H1 (cell line): Measurements from ENCODE around the gene PKP3. TPM values are rescaled to one million over a fixed set of nuclear protein-coding genes. Genes with fewer than 3 reads are reported as not detected.

Experiments used
- CBX5 ChIP-seq: fragments of 300-800, 300-1000 bp; sonication (generic); IDR thresholded peaks from 2 replicates; pipeline ENCODE4 v1.7.1; 2016; ENCODE audit warnings: antibody characterized with exemption, low read length, low read depth
- CHD1 ChIP-seq: IDR thresholded peaks from 2 replicates; pipeline ENCODE4 v1.6.1; 2012; ENCODE audit warnings: low read depth, low read length, improper control_type of control experiment
- EP300 ChIP-seq, 2 experiments: IDR thresholded peaks; 1 replicate in 1 of 2; 2 replicates in 1 of 2; pipeline ENCODE4 v1.6.1; 2011 to 2012; ENCODE audit warnings: low read depth in 2 of 2, low read length in 2 of 2, mild to moderate bottlenecking in 2 of 2, borderline replicate concordance in 1 of 2, inconsistent platforms in 1 of 2, moderate library complexity in 1 of 2
- EZH2 ChIP-seq: fragments of 200-600 bp; sonication (generic); IDR thresholded peaks from 2 replicates; pipeline ENCODE4 v1.7.1; 2012; ENCODE audit warnings: low read depth, mild to moderate bottlenecking, moderate library complexity, low read length, inconsistent platforms; ENCODE audit not compliant: severe bottlenecking
- FOSL1 ChIP-seq: IDR thresholded peaks from 2 replicates; pipeline ENCODE4 v1.6.1; 2011; ENCODE audit warnings: mild to moderate bottlenecking, low read depth, low read length, moderate library complexity; ENCODE audit not compliant: insufficient read depth
- HDAC2 ChIP-seq, 2 experiments: fragments of 300-600 bp in 1 of 2; sonication (generic) in 1 of 2; IDR thresholded peaks; 2 replicates each; pipeline ENCODE4 v1.6.1; 2011 to 2012; ENCODE audit warnings: low read depth in 2 of 2, low read length in 2 of 2, mild to moderate bottlenecking in 2 of 2, moderate library complexity in 2 of 2, borderline replicate concordance in 1 of 2, inconsistent platforms in 1 of 2
- NRF1 ChIP-seq: IDR thresholded peaks from 2 replicates; pipeline ENCODE4 v1.6.1; 2011; ENCODE audit warnings: mild to moderate bottlenecking, low read depth, low read length, improper control_type of control experiment
- SP1 ChIP-seq: IDR thresholded peaks from 2 replicates; pipeline ENCODE4 v1.6.1; 2011; ENCODE audit warnings: low read depth, low read length
- TAF1 ChIP-seq: IDR thresholded peaks from 2 replicates; pipeline ENCODE4 v1.6.1; 2011; ENCODE audit warnings: mild to moderate bottlenecking, low read depth, low read length
- YY1 ChIP-seq: IDR thresholded peaks from 2 replicates; pipeline ENCODE4 v1.6.1; 2011; ENCODE audit warnings: low read depth, mild to moderate bottlenecking, low read length
- polyA plus RNA-seq, 7 experiments: library from polyadenylated mRNA; depleted of rRNA in 3 of 7; stranded (reverse) in 5 of 7; unstranded in 2 of 7; fragments of >200 nt in 5 of 7; fragments of 200-250 nt in 2 of 7; gene quantifications; 1 replicate in 5 of 7; 2 replicates in 1 of 7; 4 replicates in 1 of 7; pipeline versions ENCODE4 v1.2.1 to v1.2.3, GENCODE V29; 2011 to 2013; ENCODE audit warnings: missing spikeins in 2 of 7, mixed read lengths in 2 of 7
- total RNA-seq: library from RNA; stranded (reverse); fragmentation: NEBNext Ultra II Directional; extraction: Animal tissue kit (Norgen Biotek cat#: 25700); gene quantifications from 2 replicates; pipeline ENCODE4 v1.2.1, GENCODE V29; 2021
- TF ChIP-seq, protein P1 (sequence below), 3 experiments: IDR thresholded peaks; 1 replicate in 2 of 3; 2 replicates in 1 of 3; pipeline versions ENCODE4 v1.5.1 to v1.6.1; 2011; ENCODE audit warnings: low read length in 3 of 3, mild to moderate bottlenecking in 3 of 3, inconsistent platforms in 2 of 3, low read depth in 1 of 3, moderate library complexity in 1 of 3; ENCODE audit not compliant: insufficient read depth in 1 of 3; ENCODE audit errors: control extremely low read depth in 1 of 3

Gene PKP3
- total and polyA plus RNA-seq, 2 of the 8 experiments (the other 6 are each of a cell fraction or from before 2014, with no cell fraction given), result 16.7 to 28.7 TPM

DNA sequence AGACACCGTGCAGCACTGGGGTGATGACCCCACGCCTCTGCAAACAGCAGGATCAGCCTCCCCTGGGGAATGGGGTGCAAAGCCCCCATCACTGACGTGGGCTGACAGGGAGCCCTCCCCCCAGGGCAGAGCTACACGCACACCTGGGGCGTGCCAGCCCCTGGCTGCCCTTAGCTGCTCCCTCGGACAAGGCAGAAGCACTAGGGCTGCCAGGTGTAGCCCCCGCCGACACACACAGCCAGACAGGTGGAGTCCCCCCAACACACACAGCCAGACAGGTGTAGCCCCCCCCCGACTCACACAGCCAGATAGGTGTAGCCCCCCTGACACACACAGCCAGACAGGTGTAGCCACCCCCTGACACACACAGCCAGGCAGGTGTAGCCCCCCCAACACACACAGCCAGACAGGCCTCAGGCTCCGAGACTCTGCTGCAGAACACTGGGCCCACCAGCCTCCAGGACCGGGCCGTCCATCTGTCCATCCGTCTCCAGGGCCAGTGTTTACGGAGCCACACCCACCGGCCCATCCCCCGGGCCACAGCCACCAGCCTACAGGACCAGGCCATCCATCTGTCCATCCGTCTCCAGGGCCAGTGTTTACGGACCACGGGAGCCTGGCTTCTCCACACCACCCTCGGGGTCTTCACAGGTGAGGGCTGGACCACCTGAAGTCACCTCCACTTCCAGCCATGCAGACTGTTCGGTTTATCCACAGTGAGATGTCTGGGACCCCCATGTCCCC lies 44.3 kb downstream of the PKP3 start (continued):
- TF ChIP-seq, protein P1, sequence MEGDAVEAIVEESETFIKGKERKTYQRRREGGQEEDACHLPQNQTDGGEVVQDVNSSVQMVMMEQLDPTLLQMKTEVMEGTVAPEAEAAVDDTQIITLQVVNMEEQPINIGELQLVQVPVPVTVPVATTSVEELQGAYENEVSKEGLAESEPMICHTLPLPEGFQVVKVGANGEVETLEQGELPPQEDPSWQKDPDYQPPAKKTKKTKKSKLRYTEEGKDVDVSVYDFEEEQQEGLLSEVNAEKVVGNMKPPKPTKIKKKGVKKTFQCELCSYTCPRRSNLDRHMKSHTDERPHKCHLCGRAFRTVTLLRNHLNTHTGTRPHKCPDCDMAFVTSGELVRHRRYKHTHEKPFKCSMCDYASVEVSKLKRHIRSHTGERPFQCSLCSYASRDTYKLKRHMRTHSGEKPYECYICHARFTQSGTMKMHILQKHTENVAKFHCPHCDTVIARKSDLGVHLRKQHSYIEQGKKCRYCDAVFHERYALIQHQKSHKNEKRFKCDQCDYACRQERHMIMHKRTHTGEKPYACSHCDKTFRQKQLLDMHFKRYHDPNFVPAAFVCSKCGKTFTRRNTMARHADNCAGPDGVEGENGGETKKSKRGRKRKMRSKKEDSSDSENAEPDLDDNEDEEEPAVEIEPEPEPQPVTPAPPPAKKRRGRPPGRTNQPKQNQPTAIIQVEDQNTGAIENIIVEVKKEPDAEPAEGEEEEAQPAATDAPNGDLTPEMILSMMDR (IDR thresholded peaks at IDR 0.05; ENCODE audit: control extremely low read depth in 1 of 3, insufficient read depth in 1 of 3, low read depth in 1 of 3, low read length in 3 of 3), result no peak
- TF ChIP-seq HDAC2 (IDR thresholded peaks at IDR 0.05; ENCODE audit: borderline replicate concordance in 1 of 2, low read depth in 2 of 2, low read length in 2 of 2), result no peak
- no peak for TF ChIP-seq CHD1
- TF ChIP-seq EZH2, result no peak
- TF ChIP-seq YY1, result no peak
- TF ChIP-seq NRF1, result no peak
- no peak for TF ChIP-seq FOSL1
- no peak for TF ChIP-seq TAF1
- TF ChIP-seq CBX5, result no peak
- no peak for TF ChIP-seq EP300 (IDR thresholded peaks at IDR 0.05; ENCODE audit: borderline replicate concordance in 1 of 2, low read depth in 2 of 2, low read length in 2 of 2)
- no peak for TF ChIP-seq SP1
